HCT116 (cell line): ENCODE results near the gene CPT1C. TPM values are rescaled to one million over a fixed set of nuclear protein-coding genes. Genes with fewer than 3 reads are reported as not detected.

Source experiments
- ATAC-seq: fragments of 200-7000 bp; cut with Tn5 transposase; 2 replicates; pipeline ENCODE4 v1.9.1; 2020; ENCODE audit warnings: mild to moderate bottlenecking, moderate library complexity
- BruUV-seq: library from RNA; stranded (reverse); fragments of 400-500 nt; replicated peaks from 2 replicates; lab custom pipeline; 2021; lab: Mats Ljungman, UMichigan
- CTCF ChIA-PET: fragments of 300-600 bp; sonication (Branson Sonifier 250); formaldehyde crosslinking; loops from one replicate; lab custom pipeline; 2021; ENCODE audit warnings: antibody characterized with exemption; lab: Charles Lee
- POLR2A ChIA-PET: fragments of 300-600, 350-600 bp; sonication (Branson Sonifier 250); formaldehyde crosslinking; loops from one replicate; lab custom pipeline; 2021; ENCODE audit warnings: antibody characterized with exemption; lab: Charles Lee
- RAD21 ChIA-PET, 2 experiments: fragments of 300-600 bp; sonication (Branson Sonifier 250); formaldehyde crosslinking; loops; one replicate each; lab custom pipeline; 2023; ENCODE audit warnings: low total read pairs in 2 of 2; ENCODE audit not compliant: uncharacterized antibody in 2 of 2, unreplicated experiment in 2 of 2, low non-redundant PET in 1 of 2; lab: Charles Lee
- DNase-seq: peaks from one replicate; pipeline ENCODE4 v3.0.0-alpha.2; 2010; ENCODE audit warnings: low read depth, low spot score
- H2AFZ ChIP-seq: fragments of 200-600 bp; shearing (Covaris generic), sonication (generic); 2 replicates; pipeline ENCODE4 v1.6.1; 2017; ENCODE audit warnings: low read depth, mixed run types, mixed read lengths, antibody characterized with exemption, low read length; ENCODE audit not compliant: poor library complexity, severe bottlenecking
- H3K27ac ChIP-seq: 2 replicates; pipeline ENCODE4 v1.5.1; 2012; ENCODE audit warnings: low read depth, low read length
- H3K27me3 ChIP-seq: fragments of 200-600 bp; sonication (generic); 2 replicates; pipeline ENCODE4 v1.6.1; 2016; ENCODE audit warnings: mixed run types, low read length, mixed read lengths; ENCODE audit not compliant: insufficient read depth
- H3K36me3 ChIP-seq, 2 experiments: fragments of 200-500 bp in 1 of 2; fragments of 200-600 bp in 1 of 2; sonication (Bioruptor generic) in 1 of 2; sonication (generic) in 1 of 2; 2 replicates each; pipeline versions ENCODE4 v1.5.1 to v1.6.1; 2014 to 2016; ENCODE audit warnings: low read length in 2 of 2, inconsistent platforms in 1 of 2, mixed read lengths in 1 of 2, mixed run types in 1 of 2; ENCODE audit not compliant: insufficient read depth in 2 of 2, control insufficient read depth in 1 of 2
- H3K4me1 ChIP-seq, 2 experiments: fragments of 200-600 bp in 1 of 2; sonication (generic) in 1 of 2; 2 replicates each; pipeline versions ENCODE4 v1.5.1 to v1.6.1; 2012 to 2017; ENCODE audit warnings: low read length in 2 of 2, inconsistent platforms in 1 of 2, mild to moderate bottlenecking in 1 of 2, mixed read lengths in 1 of 2, mixed run types in 1 of 2, moderate library complexity in 1 of 2; ENCODE audit not compliant: insufficient read depth in 2 of 2, control insufficient read depth in 1 of 2
- H3K4me2 ChIP-seq: fragments of 200-600 bp; sonication (generic); 2 replicates; pipeline ENCODE4 v1.6.1; 2017; ENCODE audit warnings: mixed run types, low read length, mixed read lengths
- H3K4me3 ChIP-seq, 2 experiments: fragments of 200-600 bp in 1 of 2; sonication (generic) in 1 of 2; replicated peaks in 1 of 2; 2 replicates each; pipeline ENCODE4 v1.5.1; 2011 to 2016; ENCODE audit warnings: low read length in 2 of 2, control low read depth in 1 of 2, low read depth in 1 of 2, mild to moderate bottlenecking in 1 of 2, mixed read lengths in 1 of 2, mixed run types in 1 of 2
- H3K79me2 ChIP-seq: fragments of 200-600 bp; sonication (generic); 2 replicates; pipeline ENCODE4 v1.6.1; 2017; ENCODE audit warnings: mild to moderate bottlenecking, mixed run types, low read length, moderate library complexity, mixed read lengths; ENCODE audit not compliant: insufficient read depth
- H3K9ac ChIP-seq: fragments of 200-600 bp; sonication (generic); 2 replicates; pipeline ENCODE4 v1.6.1; 2016; ENCODE audit warnings: low read length, mixed read lengths
- H3K9me2 ChIP-seq: fragments of 200-600 bp; sonication (generic), shearing (Covaris generic); 2 replicates; pipeline ENCODE4 v1.6.1; 2017; ENCODE audit warnings: mixed run types, mild to moderate bottlenecking, moderate library complexity; ENCODE audit not compliant: insufficient read depth
- H3K9me3 ChIP-seq, 2 experiments: fragments of 200-500 bp in 1 of 2; fragments of 200-600 bp in 1 of 2; sonication (Bioruptor generic) in 1 of 2; sonication (generic) in 1 of 2; 2 replicates each; pipeline ENCODE4 v1.6.1; 2014 to 2017; ENCODE audit warnings: low read length in 2 of 2, mixed read lengths in 2 of 2, inconsistent platforms in 1 of 2, low read depth in 1 of 2, mild to moderate bottlenecking in 1 of 2, mixed run types in 1 of 2, moderate library complexity in 1 of 2; ENCODE audit not compliant: control insufficient read depth in 1 of 2, insufficient read depth in 1 of 2
- H4K20me1 ChIP-seq: fragments of 200-600 bp; sonication (generic), shearing (Covaris generic); 2 replicates; pipeline ENCODE4 v1.6.1; 2017; ENCODE audit warnings: mixed run types, mild to moderate bottlenecking, moderate library complexity; ENCODE audit not compliant: insufficient read depth
- CBX3 ChIP-seq: IDR thresholded peaks from 2 replicates; pipeline ENCODE4 v1.6.1; 2012; ENCODE audit warnings: low read depth
- CEBPB ChIP-seq: IDR thresholded peaks from 2 replicates; pipeline ENCODE4 v1.6.1; 2012; ENCODE audit warnings: low read depth
- EGR1 ChIP-seq: IDR thresholded peaks from 2 replicates; pipeline ENCODE4 v1.6.1; 2012; ENCODE audit warnings: low read depth
- EZH2phosphoT487 ChIP-seq: fragments of 200-600 bp; IDR thresholded peaks from 2 replicates; pipeline ENCODE4 v1.6.1; 2018; ENCODE audit warnings: antibody characterized with exemption, borderline replicate concordance
- FOSL1 ChIP-seq: IDR thresholded peaks from 2 replicates; pipeline ENCODE4 v1.6.1; 2012; ENCODE audit warnings: low read depth
- JUND ChIP-seq: IDR thresholded peaks from 2 replicates; pipeline ENCODE4 v1.6.1; 2012
- POLR2A ChIP-seq: IDR thresholded peaks from 2 replicates; pipeline ENCODE4 v1.7.0; 2011; ENCODE audit warnings: borderline replicate concordance; ENCODE audit not compliant: insufficient read depth, insufficient read length; ENCODE audit errors: extremely low read depth
- POLR2AphosphoS5 ChIP-seq: IDR thresholded peaks from 2 replicates; pipeline ENCODE4 v1.6.1; 2011; ENCODE audit warnings: mild to moderate bottlenecking, low read depth, low read length, moderate library complexity
- SP1 ChIP-seq: IDR thresholded peaks from 2 replicates; pipeline ENCODE4 v1.6.1; 2012; ENCODE audit warnings: low read depth
- TCF7L2 ChIP-seq: IDR thresholded peaks from 2 replicates; pipeline ENCODE4 v1.7.0; 2011; ENCODE audit warnings: borderline replicate concordance, inconsistent platforms; ENCODE audit not compliant: insufficient read depth, insufficient read length; ENCODE audit errors: extremely low read depth
- ZNF274 ChIP-seq: fragments of 200-500 bp; sonication (Bioruptor generic); IDR thresholded peaks from 2 replicates; pipeline ENCODE4 v1.6.1; 2014; ENCODE audit warnings: mild to moderate bottlenecking, low read depth, low read length, inconsistent platforms
- intact Hi-C: fragments of 100-400 bp; cut with micrococcal nuclease; formaldehyde crosslinking; loops from 2 replicates; pipeline ENCODE4 v1.10.0; 2022
- total RNA-seq: library from RNA; stranded (reverse); gene quantifications from one replicate; pipeline ENCODE4 v1.2.1, GENCODE V29; 2021; ENCODE audit not compliant: unreplicated experiment
- TF ChIP-seq, protein P1 (sequence below): IDR thresholded peaks from 2 replicates; pipeline ENCODE4 v1.6.1; 2012
- TF ChIP-seq, protein P2 (sequence below): IDR thresholded peaks from 2 replicates; pipeline ENCODE4 v1.6.1; 2011; ENCODE audit warnings: mild to moderate bottlenecking, low read length, moderate library complexity; ENCODE audit not compliant: insufficient replicate concordance; ENCODE audit errors: extremely low read depth
- TF ChIP-seq, protein P3 (sequence below): IDR thresholded peaks from 2 replicates; pipeline ENCODE4 v1.6.1; 2012; ENCODE audit warnings: low read depth
- TF ChIP-seq, protein P4 (sequence below), 3 experiments: fragments of 200-600 bp in 1 of 3; sonication (generic) in 1 of 3; IDR thresholded peaks in 2 of 3; conservative IDR thresholded peaks in 1 of 3; 2 replicates each; pipeline ENCODE4 v1.5.1; 2012 to 2017; ENCODE audit warnings: low read depth in 2 of 3, low read length in 2 of 3, antibody characterized with exemption in 1 of 3, borderline replicate concordance in 1 of 3, control low read depth in 1 of 3, mild to moderate bottlenecking in 1 of 3, mixed read lengths in 1 of 3, mixed run types in 1 of 3, moderate library complexity in 1 of 3; ENCODE audit not compliant: insufficient read depth in 1 of 3

CPT1C gene
- total RNA-seq, 1 experiment from 2014 or later: 12.0 TPM

DNA sequence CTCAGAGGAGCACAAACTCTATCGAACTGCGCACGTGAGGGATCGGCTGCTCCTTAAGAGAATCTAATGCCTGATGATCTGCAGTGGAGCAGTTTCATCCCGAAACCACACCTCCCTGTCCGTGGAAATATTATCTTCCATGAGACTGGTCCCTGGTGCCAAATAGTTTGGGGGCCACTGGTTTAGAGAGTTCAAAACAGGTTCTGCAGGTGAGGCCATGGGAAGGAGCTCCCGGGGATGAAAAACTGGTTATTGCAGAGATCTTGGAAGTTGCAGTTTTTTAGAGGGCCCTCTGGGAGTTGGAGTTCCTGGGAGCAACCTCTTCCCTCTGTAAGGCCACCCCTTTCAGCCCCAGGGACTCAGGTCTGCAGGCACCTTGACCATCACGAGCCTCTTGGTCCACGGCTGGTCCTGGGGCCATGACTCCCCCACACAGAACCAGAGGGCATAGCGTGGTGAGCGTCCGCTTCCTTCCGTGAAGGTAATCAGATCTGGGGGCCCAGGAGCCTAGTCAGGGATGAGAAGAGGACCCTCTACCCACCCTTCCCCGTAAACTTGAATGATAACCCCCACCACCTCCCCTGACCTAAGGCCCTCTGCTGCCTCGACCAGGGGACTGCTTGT, 30.5 kb upstream of the CPT1C start:
- no peak for ATAC-seq
- no peaks in the 10 kb centered on the region for H3K27me3 ChIP-seq
- no peak overlapping the region for H3K4me2 ChIP-seq
- no peaks in the 10 kb centered on the region for H3K9me2 ChIP-seq
- peaks cover 0 to 11% of the 10 kb centered on the region in 2 experiments; a peak in 3 of 4 replicates for H3K4me1 ChIP-seq
- H3K9me3 ChIP-seq: no peaks in the 10 kb centered on the region
- ChIA-PET POLR2A (interaction anchor here (1.8 to 2.8 kb wide), 2 partner anchors 20 kb away, joined by 8 read pairs; partner anchors contain the start of genes RRAS and SCAF1), RAD21 (no interaction called here), CTCF (no interaction called here)
- H3K27ac ChIP-seq: no peak overlapping the region
- no peak overlapping the region for H2AFZ ChIP-seq
- peaks cover 23% of the 10 kb centered on the region; the same call in 1 of the 2 replicates for H3K79me2 ChIP-seq
- no peak for DNase-seq
- H3K4me3 ChIP-seq: no peak overlapping the region
- no TSS peak for BruUV-seq
- intact Hi-C loops: no loop called here
- peaks cover 12 to 56% of the 10 kb centered on the region in 2 experiments; a peak in 3 of 4 replicates for H3K36me3 ChIP-seq
- no peak for TF ChIP-seq EGR1
- no peak for TF ChIP-seq TCF7L2
- no peak for TF ChIP-seq FOSL1
- TF ChIP-seq, protein P1, sequence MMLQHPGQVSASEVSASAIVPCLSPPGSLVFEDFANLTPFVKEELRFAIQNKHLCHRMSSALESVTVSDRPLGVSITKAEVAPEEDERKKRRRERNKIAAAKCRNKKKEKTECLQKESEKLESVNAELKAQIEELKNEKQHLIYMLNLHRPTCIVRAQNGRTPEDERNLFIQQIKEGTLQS: no peak
- TF ChIP-seq, protein P2, sequence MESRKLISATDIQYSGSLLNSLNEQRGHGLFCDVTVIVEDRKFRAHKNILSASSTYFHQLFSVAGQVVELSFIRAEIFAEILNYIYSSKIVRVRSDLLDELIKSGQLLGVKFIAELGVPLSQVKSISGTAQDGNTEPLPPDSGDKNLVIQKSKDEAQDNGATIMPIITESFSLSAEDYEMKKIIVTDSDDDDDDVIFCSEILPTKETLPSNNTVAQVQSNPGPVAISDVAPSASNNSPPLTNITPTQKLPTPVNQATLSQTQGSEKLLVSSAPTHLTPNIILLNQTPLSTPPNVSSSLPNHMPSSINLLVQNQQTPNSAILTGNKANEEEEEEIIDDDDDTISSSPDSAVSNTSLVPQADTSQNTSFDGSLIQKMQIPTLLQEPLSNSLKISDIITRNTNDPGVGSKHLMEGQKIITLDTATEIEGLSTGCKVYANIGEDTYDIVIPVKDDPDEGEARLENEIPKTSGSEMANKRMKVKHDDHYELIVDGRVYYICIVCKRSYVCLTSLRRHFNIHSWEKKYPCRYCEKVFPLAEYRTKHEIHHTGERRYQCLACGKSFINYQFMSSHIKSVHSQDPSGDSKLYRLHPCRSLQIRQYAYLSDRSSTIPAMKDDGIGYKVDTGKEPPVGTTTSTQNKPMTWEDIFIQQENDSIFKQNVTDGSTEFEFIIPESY: no peak
- no peak; the same call in 1 of the 2 replicates for TF ChIP-seq POLR2AphosphoS5
- no peak for TF ChIP-seq CEBPB
- TF ChIP-seq POLR2A: no peak
- TF ChIP-seq, protein P3, sequence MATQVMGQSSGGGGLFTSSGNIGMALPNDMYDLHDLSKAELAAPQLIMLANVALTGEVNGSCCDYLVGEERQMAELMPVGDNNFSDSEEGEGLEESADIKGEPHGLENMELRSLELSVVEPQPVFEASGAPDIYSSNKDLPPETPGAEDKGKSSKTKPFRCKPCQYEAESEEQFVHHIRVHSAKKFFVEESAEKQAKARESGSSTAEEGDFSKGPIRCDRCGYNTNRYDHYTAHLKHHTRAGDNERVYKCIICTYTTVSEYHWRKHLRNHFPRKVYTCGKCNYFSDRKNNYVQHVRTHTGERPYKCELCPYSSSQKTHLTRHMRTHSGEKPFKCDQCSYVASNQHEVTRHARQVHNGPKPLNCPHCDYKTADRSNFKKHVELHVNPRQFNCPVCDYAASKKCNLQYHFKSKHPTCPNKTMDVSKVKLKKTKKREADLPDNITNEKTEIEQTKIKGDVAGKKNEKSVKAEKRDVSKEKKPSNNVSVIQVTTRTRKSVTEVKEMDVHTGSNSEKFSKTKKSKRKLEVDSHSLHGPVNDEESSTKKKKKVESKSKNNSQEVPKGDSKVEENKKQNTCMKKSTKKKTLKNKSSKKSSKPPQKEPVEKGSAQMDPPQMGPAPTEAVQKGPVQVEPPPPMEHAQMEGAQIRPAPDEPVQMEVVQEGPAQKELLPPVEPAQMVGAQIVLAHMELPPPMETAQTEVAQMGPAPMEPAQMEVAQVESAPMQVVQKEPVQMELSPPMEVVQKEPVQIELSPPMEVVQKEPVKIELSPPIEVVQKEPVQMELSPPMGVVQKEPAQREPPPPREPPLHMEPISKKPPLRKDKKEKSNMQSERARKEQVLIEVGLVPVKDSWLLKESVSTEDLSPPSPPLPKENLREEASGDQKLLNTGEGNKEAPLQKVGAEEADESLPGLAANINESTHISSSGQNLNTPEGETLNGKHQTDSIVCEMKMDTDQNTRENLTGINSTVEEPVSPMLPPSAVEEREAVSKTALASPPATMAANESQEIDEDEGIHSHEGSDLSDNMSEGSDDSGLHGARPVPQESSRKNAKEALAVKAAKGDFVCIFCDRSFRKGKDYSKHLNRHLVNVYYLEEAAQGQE: no peak
- TF ChIP-seq SP1: no peak
- TF ChIP-seq JUND: no peak
- no peak for TF ChIP-seq CBX3
- TF ChIP-seq EZH2phosphoT487: no peak
- TF ChIP-seq, protein P4, sequence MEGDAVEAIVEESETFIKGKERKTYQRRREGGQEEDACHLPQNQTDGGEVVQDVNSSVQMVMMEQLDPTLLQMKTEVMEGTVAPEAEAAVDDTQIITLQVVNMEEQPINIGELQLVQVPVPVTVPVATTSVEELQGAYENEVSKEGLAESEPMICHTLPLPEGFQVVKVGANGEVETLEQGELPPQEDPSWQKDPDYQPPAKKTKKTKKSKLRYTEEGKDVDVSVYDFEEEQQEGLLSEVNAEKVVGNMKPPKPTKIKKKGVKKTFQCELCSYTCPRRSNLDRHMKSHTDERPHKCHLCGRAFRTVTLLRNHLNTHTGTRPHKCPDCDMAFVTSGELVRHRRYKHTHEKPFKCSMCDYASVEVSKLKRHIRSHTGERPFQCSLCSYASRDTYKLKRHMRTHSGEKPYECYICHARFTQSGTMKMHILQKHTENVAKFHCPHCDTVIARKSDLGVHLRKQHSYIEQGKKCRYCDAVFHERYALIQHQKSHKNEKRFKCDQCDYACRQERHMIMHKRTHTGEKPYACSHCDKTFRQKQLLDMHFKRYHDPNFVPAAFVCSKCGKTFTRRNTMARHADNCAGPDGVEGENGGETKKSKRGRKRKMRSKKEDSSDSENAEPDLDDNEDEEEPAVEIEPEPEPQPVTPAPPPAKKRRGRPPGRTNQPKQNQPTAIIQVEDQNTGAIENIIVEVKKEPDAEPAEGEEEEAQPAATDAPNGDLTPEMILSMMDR (IDR thresholded peaks at IDR 0.05 in 2 of 3, conservative IDR thresholded peaks at IDR 0.05 in 1 of 3; ENCODE audit: borderline replicate concordance in 1 of 3, insufficient read depth in 1 of 3, low read depth in 2 of 3, low read length in 2 of 3): no peak
- TF ChIP-seq ZNF274: no peak
- H4K20me1 ChIP-seq: no peaks in the 10 kb centered on the region
- H3K9ac ChIP-seq: no peak overlapping the region
